Right lung (tissue), 5 donors: ENCODE data around the gene CCDC195. TPM values are rescaled to one million over a fixed set of nuclear protein-coding genes. Genes with fewer than 3 reads are reported as not detected.
"Not testable (repeated sequence)": the region's sequence is repeated elsewhere in the genome, so short reads cannot be mapped to it uniquely, and the experiment has no call there.

Source experiments
- DNase-seq, 2 donors: peaks; one replicate each; pipeline ENCODE4 v3.0.0-alpha.2; 2013
- polyA plus RNA-seq, 5 donors: library from polyadenylated mRNA; unstranded; fragments of 120-200 nt; gene quantifications; one replicate each; pipeline versions ENCODE4 v1.2.1 to v1.2.3, GENCODE V29; 2013; ENCODE audit warnings: inconsistent platforms in 1 of 5, low replicate concordance in 1 of 5; ENCODE audit not compliant: insufficient read length in 5 of 5, insufficient read depth in 1 of 5

The CCDC195 gene
- polyA plus RNA-seq, 5 donors = not detected

DNA sequence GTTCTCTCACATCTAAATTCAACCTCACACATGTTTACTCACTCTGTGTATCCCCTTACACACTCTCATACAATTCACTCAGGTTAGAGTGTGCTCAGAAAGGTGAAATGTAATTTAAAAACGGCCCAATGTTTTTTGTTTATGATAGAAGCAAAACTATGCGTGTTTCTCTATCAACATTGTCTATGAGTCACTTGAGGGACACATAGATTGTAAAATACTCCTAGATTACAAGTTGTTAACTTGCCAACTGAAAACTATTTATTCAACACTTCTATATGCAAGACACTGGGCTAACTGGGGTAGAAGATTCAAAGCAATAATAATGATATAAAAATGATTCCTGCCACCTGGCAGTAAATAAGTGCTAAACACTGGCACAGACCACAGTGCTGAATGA lies 24.6 kb downstream of the CCDC195 start:
- DNase-seq = no peak

GRCh38 chr2:224690868-224691267 lies 25.3 kb downstream of the CCDC195 start:
- DNase-seq = no peak

DNA sequence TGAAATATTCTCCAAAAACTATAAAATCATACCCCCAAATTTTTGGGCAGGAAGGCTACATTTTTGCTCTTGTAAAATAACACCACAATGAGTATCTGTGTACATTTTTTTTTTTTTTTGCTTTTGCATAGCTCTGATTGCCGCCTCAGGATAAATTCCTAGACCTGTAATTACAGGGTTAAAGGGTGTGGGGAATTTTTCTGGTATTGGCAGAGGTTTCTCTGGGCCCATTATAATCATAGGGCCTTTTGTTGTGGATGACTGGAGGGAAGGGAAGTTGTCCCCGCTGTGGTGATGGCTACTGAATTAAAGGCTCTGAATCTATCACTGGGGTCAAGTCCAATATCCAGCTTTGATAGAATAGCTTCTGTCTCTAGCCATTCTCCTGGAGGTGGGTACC lies 26.6 kb downstream of the CCDC195 start:
- DNase-seq = no peak

DNA sequence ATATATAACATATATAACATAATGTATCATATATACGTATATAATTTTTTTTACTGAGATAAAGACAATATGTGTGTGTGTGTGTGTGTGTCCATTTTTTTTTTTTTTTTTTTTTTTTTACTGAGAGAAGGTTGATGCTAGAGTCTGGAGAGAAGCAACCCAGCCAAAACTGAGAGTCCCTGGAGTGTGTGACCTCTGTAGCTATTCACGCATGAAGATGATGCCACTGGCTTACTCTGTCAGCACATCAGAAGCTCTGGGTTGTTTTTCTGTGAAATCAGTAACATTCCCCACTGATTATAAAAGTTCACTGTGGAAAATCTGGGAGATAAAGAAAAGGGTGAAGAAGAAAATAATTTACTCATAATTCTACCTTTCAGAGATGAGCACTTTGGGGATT lies 27.2 kb downstream of the CCDC195 start:
- no peak for DNase-seq

- DNase-seq = no peak
Measured at GRCh38 chr2:224687156-224687555, 29.0 kb downstream of the CCDC195 start.

DNA sequence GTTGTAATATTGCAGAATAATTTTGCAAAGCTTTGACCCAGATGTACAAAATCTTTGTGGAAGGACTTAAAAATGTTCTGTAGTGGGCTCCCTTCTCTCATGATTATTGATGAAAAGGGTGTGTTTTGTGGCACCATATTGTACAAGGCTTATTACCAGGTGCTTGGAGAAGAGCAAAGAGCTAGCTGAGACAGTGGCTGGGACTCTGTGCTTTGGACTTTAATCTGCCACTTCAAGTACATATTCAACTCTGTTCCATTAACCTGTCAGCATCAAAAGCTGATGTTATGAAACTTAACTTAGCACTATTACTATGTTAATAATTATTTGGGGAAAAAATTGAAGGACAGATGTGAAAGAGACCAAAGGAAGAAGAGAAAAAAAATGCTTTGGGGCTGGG lies 31.0 kb downstream of the CCDC195 start:
- DNase-seq = no peak

- DNase-seq = no peak
Measured at GRCh38 chr2:224682134-224682533, 34.0 kb downstream of the CCDC195 start.

GRCh38 chr2:224671731-224672130 lies 44.4 kb downstream of the CCDC195 start:
- DNase-seq = no peak

GRCh38 chr2:224670203-224670602 lies 46.0 kb downstream of the CCDC195 start:
- DNase-seq = no peak

GRCh38 chr2:224669449-224669848 lies 46.7 kb downstream of the CCDC195 start:
- no peak for DNase-seq

GRCh38 chr2:224668123-224668909 lies 47.8 kb downstream of the CCDC195 start:
- DNase-seq = no peak

DNA sequence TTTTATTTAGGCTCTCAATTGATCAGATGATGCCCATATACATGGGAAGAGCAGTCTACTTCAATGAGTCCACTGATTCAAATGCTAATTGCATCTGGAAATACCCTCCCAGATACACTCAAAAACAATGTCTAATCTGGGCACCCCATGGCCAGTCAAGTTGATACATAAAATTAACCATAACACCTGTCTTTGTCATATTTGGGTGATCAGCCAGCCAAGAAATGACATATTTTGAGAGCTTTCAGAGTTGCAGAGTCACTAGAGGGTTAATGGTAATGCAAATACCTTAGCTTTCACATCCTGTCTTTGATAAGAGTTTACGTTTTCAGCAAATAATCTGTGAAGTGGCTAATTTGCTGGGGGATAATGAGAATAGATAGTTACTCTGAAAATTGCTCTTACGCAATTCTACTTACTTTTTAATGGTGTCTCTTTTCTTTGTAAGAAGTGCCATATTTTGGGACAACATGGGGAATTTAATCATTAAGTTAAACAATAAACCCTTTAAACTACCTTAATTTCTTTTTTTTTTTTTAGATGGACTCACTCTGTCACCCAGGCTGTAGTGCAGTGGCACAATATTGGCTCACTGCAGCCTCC lies 49.1 kb downstream of the CCDC195 start:
- no peak for DNase-seq

- DNase-seq = not testable (repeated sequence)
Measured at GRCh38 chr2:224663322-224663721, 52.8 kb downstream of the CCDC195 start.

- DNase-seq = not testable (repeated sequence)
Measured at GRCh38 chr2:224661708-224662107, 54.5 kb downstream of the CCDC195 start.

- DNase-seq = no peak
Measured at GRCh38 chr2:224659714-224660113, 56.5 kb downstream of the CCDC195 start.

- no peak for DNase-seq
Measured at GRCh38 chr2:224658780-224659405, 57.3 kb downstream of the CCDC195 start.

GRCh38 chr2:224657349-224657748 lies 58.8 kb downstream of the CCDC195 start:
- no peak for DNase-seq

GRCh38 chr2:224655006-224655537 lies 61.1 kb downstream of the CCDC195 start:
- DNase-seq = no peak
